ENCODE measurements around the gene SLC39A3.

Gene SLC39A3

DNA sequence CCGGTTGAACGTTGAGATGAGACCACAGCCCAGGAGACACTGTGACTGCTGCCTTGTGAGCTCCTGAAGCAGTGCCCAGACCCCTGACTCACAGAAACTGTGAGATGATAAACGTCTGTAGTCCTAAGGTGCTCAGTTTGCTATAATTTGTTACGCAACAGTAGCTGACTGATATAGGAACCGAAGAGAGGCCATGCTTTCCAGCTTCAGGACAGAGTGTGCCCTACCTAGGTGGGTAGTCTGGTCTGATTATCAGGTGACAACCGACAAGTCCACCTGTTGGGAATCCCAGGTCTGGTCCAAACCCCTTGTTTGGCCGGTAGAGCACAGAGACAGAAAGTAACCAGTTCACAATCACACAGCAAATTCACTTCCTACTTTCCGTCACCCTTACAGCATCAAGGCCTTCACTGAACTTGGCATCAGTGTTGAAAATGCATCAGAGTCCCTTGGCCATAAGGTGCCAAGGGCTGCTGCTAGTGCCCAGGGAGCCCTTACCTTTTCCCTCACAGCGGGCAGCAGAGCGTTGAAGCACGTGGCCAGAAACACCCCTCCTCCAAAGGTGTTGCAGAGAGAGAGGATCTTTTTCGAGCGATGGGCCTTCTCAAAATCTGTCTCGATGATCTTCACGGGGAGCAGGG is 3.1 kb downstream of the SLC39A3 start:
- no peak overlapping the region for H3K4me3 ChIP-seq (ENCODE audit: low read depth in 1 of 2, low read length in 2 of 2)
- H3K4me1 ChIP-seq (ENCODE audit: control insufficient read depth in 1 of 2, insufficient read depth in 2 of 2, low read length in 2 of 2): peaks cover 0 to 13% of the 10 kb centered on the region in 2 donors
- H3K27ac ChIP-seq (ENCODE audit: low read length): no peak overlapping the region
- no peaks in the 10 kb centered on the region for H3K27me3 ChIP-seq (ENCODE audit: low read depth, low read length)
- no peaks in the 10 kb centered on the region for H3K9me3 ChIP-seq (ENCODE audit: control insufficient read depth in 1 of 2, low read length in 2 of 2)
- H3K36me3 ChIP-seq (ENCODE audit: control insufficient read depth in 1 of 2, insufficient read depth in 2 of 2, low read length in 2 of 2): peaks cover 4 to 49% of the 10 kb centered on the region in 2 donors

- Histone ChIP-seq H3K4me1 (ENCODE audit: control insufficient read depth in 1 of 2, insufficient read depth in 2 of 2, low read length in 2 of 2) (peaks cover 0 to 13% of the 10 kb centered on the region in 2 donors), H3K4me3 (ENCODE audit: low read depth in 1 of 2, low read length in 2 of 2) (no peak overlapping the region), H3K27me3 (ENCODE audit: low read depth, low read length) (no peaks in the 10 kb centered on the region), H3K36me3 (ENCODE audit: control insufficient read depth in 1 of 2, insufficient read depth in 2 of 2, low read length in 2 of 2) (peaks cover 4 to 51% of the 10 kb centered on the region in 2 donors), H3K9me3 (ENCODE audit: control insufficient read depth in 1 of 2, low read length in 2 of 2) (no peaks in the 10 kb centered on the region), H3K27ac (ENCODE audit: low read length) (no peak overlapping the region)
These were observed 4.4 kb downstream of the SLC39A3 start for GRCh38 chr19:2735374-2735773.

GRCh38 chr19:2734589-2735288 is 5.1 kb downstream of the SLC39A3 start:
- no peaks in the 10 kb centered on the region for H3K27me3 ChIP-seq (ENCODE audit: low read depth, low read length)
- H3K27ac ChIP-seq (ENCODE audit: low read length): no peak overlapping the region
- H3K4me1 ChIP-seq (ENCODE audit: control insufficient read depth in 1 of 2, insufficient read depth in 2 of 2, low read length in 2 of 2): peaks cover 0 to 13% of the 10 kb centered on the region in 2 donors
- H3K4me3 ChIP-seq (ENCODE audit: low read depth in 1 of 2, low read length in 2 of 2): no peak overlapping the region
- peaks cover 4 to 51% of the 10 kb centered on the region in 2 donors for H3K36me3 ChIP-seq (ENCODE audit: control insufficient read depth in 1 of 2, insufficient read depth in 2 of 2, low read length in 2 of 2)
- no peaks in the 10 kb centered on the region for H3K9me3 ChIP-seq (ENCODE audit: control insufficient read depth in 1 of 2, low read length in 2 of 2)

DNA sequence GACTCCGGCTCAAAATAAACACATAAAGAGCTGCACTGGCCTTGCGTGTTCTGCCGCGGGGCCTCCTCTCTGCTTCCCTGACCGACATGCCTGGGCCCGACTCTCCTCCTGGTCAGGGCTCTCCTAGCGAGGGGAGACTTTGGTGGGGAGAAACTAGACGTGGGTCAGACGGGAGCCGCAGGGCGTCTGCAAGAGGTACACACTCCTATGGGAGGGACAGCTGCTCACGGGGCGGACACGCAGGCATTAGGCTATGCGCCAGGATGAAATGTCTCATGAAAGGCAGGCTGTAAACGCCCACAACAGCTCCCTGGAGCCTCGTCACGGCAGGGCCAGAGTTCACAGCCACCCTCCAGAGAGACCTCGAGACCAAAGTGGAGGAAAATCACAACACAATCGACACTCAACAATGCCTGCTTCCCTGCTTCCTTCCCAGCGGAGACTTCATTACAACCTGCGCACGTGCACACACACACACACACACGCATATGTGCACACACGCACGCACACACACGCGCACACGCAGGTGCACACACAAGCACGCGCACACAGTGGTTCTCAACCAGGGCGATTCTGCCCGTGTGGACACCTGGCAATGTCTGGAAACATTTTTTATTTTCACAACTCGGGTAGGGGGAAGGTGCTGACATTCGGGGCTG is 5.8 kb downstream of the SLC39A3 start:
- H3K9me3 ChIP-seq (ENCODE audit: control insufficient read depth in 1 of 2, low read length in 2 of 2): no peaks in the 10 kb centered on the region
- peaks cover 0 to 8% of the 10 kb centered on the region in 2 donors for H3K4me1 ChIP-seq (ENCODE audit: control insufficient read depth in 1 of 2, insufficient read depth in 2 of 2, low read length in 2 of 2)
- H3K4me3 ChIP-seq (ENCODE audit: low read depth in 1 of 2, low read length in 2 of 2): no peak overlapping the region
- peaks cover 4 to 51% of the 10 kb centered on the region in 2 donors for H3K36me3 ChIP-seq (ENCODE audit: control insufficient read depth in 1 of 2, insufficient read depth in 2 of 2, low read length in 2 of 2)
- H3K27me3 ChIP-seq (ENCODE audit: low read depth, low read length): no peaks in the 10 kb centered on the region
- no peak overlapping the region for H3K27ac ChIP-seq (ENCODE audit: low read length)

GRCh38 chr19:2732883-2733282 is 6.9 kb downstream of the SLC39A3 start:
- Histone ChIP-seq H3K36me3 (ENCODE audit: control insufficient read depth in 1 of 2, insufficient read depth in 2 of 2, low read length in 2 of 2) (peaks cover 4 to 51% of the 10 kb centered on the region in 2 donors), H3K4me3 (ENCODE audit: low read depth in 1 of 2, low read length in 2 of 2) (no peak overlapping the region), H3K9me3 (ENCODE audit: control insufficient read depth in 1 of 2, low read length in 2 of 2) (no peaks in the 10 kb centered on the region), H3K27me3 (ENCODE audit: low read depth, low read length) (no peaks in the 10 kb centered on the region), H3K4me1 (ENCODE audit: control insufficient read depth in 1 of 2, insufficient read depth in 2 of 2, low read length in 2 of 2) (no peaks in the 10 kb centered on the region), H3K27ac (ENCODE audit: low read length) (no peak overlapping the region)

GRCh38 chr19:2732157-2732725 is 7.6 kb downstream of the SLC39A3 start:
- no peaks in the 10 kb centered on the region for H3K4me1 ChIP-seq (ENCODE audit: control insufficient read depth in 1 of 2, insufficient read depth in 2 of 2, low read length in 2 of 2)
- H3K27ac ChIP-seq (ENCODE audit: low read length): no peak overlapping the region
- peaks cover 4 to 51% of the 10 kb centered on the region in 2 donors for H3K36me3 ChIP-seq (ENCODE audit: control insufficient read depth in 1 of 2, insufficient read depth in 2 of 2, low read length in 2 of 2)

GRCh38 chr19:2731181-2731995 is 8.4 kb downstream of the SLC39A3 start:
- no peaks in the 10 kb centered on the region for H3K4me1 ChIP-seq (ENCODE audit: control insufficient read depth in 1 of 2, insufficient read depth in 2 of 2, low read length in 2 of 2)
- H3K9me3 ChIP-seq (ENCODE audit: control insufficient read depth in 1 of 2, low read length in 2 of 2): no peaks in the 10 kb centered on the region
- H3K27ac ChIP-seq (ENCODE audit: low read length): no peak overlapping the region
- H3K4me3 ChIP-seq (ENCODE audit: low read depth in 1 of 2, low read length in 2 of 2): no peak overlapping the region
- H3K27me3 ChIP-seq (ENCODE audit: low read depth, low read length): peaks cover 3% of the 10 kb centered on the region
- peaks cover 4 to 43% of the 10 kb centered on the region in 2 donors for H3K36me3 ChIP-seq (ENCODE audit: control insufficient read depth in 1 of 2, insufficient read depth in 2 of 2, low read length in 2 of 2)

More at GRCh38 chr19:2732157-2732725, 7.6 kb downstream of the SLC39A3 start:
- Histone ChIP-seq H3K27me3 (ENCODE audit: low read depth, low read length) (peaks cover under 1% of the 10 kb centered on the region), H3K9me3 (ENCODE audit: control insufficient read depth in 1 of 2, low read length in 2 of 2) (no peaks in the 10 kb centered on the region), H3K4me3 (ENCODE audit: low read depth in 1 of 2, low read length in 2 of 2) (no peak overlapping the region)

DNA sequence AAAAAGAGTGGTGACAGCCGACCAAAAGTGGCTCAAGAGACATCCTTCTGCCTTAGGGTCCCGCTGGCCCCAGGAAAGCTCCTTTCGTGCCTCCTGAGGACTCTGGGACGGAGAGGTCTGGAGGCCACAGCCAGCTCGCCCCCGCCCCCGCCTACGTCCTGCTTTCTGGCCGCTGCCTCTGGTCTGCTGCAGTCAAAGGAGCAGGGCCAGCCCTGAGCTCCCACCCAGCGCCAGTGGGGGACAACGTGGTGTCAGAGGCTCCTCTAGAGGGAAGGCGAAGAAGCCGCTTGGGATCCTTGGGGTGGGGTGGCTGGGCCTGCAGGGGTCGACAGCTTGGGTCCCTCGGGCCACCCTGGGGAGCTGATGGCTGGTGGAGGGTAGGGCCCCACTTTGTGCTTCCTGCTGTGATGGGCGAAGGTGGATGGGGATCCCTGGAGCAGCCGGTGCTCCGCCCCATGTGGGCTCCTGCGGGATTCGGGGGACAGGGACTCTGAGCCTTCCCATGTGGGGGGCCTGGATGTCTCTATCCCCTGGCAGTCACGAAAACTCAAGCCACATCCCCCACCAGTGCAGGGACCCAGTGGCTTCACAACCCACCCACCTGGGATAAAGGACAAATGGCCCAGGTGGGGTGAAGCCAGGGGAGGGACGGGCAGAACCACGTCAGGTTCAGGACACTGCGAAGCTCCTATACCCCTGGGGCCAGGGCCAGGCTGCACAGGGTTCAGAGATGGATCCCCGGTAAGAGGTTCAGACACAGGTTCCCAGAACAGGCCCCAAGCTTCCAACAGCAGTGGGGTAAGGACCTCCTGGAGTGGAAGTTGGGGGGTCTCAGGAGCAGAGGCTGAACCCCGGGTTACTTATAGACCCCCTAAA is 9.6 kb downstream of the SLC39A3 start:
- no peak overlapping the region for H3K27ac ChIP-seq (ENCODE audit: low read length)
- no peaks in the 10 kb centered on the region for H3K9me3 ChIP-seq (ENCODE audit: control insufficient read depth in 1 of 2, low read length in 2 of 2)
- H3K27me3 ChIP-seq (ENCODE audit: low read depth, low read length): peaks cover 12% of the 10 kb centered on the region
- no peak overlapping the region for H3K4me3 ChIP-seq (ENCODE audit: low read depth in 1 of 2, low read length in 2 of 2)
- peaks cover 4 to 30% of the 10 kb centered on the region in 2 donors for H3K36me3 ChIP-seq (ENCODE audit: control insufficient read depth in 1 of 2, insufficient read depth in 2 of 2, low read length in 2 of 2)
- H3K4me1 ChIP-seq (ENCODE audit: control insufficient read depth in 1 of 2, insufficient read depth in 2 of 2, low read length in 2 of 2): no peaks in the 10 kb centered on the region

DNA sequence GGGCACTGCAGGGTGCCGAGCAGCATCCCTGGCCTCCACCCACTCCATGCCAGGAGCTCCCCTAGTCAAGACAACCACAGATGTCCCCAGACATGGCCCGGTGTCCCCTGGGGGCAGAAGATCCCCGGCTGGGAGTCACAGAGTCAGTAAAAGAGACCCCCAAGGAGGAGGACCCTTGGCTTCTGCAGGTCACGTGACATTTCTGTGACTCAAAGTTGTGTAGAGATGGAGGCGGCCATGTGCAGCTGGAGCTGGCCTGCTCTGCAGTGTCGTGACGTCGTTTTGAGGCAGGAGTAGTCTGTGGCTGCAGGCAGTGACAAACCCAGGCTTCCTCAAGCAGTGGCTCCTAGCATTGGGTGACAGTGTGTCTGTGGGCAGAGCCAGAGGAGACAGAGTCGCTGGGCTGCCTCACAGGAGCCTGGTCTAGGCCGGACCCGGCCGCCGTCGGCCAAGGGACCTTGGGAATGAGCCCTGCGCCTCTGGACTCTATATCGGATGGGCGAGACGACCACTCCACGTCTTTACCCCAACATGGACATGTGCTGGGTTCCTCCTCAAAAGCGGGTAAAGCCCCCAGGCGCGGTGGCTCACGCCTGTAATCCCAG is 10.9 kb downstream of the SLC39A3 start:
- Histone ChIP-seq H3K4me1 (ENCODE audit: control insufficient read depth in 1 of 2, insufficient read depth in 2 of 2, low read length in 2 of 2) (no peaks in the 10 kb centered on the region), H3K9me3 (ENCODE audit: control insufficient read depth in 1 of 2, low read length in 2 of 2) (no peaks in the 10 kb centered on the region), H3K36me3 (ENCODE audit: control insufficient read depth in 1 of 2, insufficient read depth in 2 of 2, low read length in 2 of 2) (peaks cover 0 to 20% of the 10 kb centered on the region in 2 donors), H3K27me3 (ENCODE audit: low read depth, low read length) (peaks cover 12% of the 10 kb centered on the region), H3K4me3 (ENCODE audit: low read depth in 1 of 2, low read length in 2 of 2) (no peak overlapping the region), H3K27ac (ENCODE audit: low read length) (no peak overlapping the region)

DNA sequence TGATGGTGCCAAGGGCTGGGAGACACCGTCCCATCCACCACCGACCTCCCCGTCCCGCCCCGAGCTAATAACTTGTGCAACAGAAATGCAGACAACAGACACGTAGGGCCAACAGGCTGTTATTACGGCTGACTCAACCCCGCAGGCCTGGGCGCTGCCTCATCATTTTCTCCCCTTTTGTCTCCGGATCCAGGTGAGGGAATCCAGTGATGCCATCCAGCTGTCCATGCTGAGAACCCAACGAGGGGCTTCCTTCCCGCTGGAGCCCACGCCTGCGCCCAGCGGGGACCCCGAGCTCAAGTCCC is 12.2 kb downstream of the SLC39A3 start:
- no peak overlapping the region for H3K27ac ChIP-seq (ENCODE audit: low read length)
- peaks cover 0 to 11% of the 10 kb centered on the region in 2 donors for H3K36me3 ChIP-seq (ENCODE audit: control insufficient read depth in 1 of 2, insufficient read depth in 2 of 2, low read length in 2 of 2)
- H3K9me3 ChIP-seq (ENCODE audit: control insufficient read depth in 1 of 2, low read length in 2 of 2): no peaks in the 10 kb centered on the region
- H3K27me3 ChIP-seq (ENCODE audit: low read depth, low read length): peaks cover 12% of the 10 kb centered on the region
- no peak overlapping the region for H3K4me3 ChIP-seq (ENCODE audit: low read depth in 1 of 2, low read length in 2 of 2)
- H3K4me1 ChIP-seq (ENCODE audit: control insufficient read depth in 1 of 2, insufficient read depth in 2 of 2, low read length in 2 of 2): peaks cover 0 to 10% of the 10 kb centered on the region in 2 donors

Measured in muscle layer of duodenum (tissue), 2 donors.